Immature natural killer cell (primary cell): ENCODE measurements around the gene RNF166. TPM values are rescaled to one million over a fixed set of nuclear protein-coding genes. Genes with fewer than 3 reads are reported as not detected.
A peak's percentile ranks its signal among the peaks of the same experiment; 100 is the strongest.

Experiments used
- DNase-seq, 3 donors: peaks; one replicate each; pipeline ENCODE4 v3.0.0; 2022; ENCODE audit warnings: mixed read lengths in 1 of 3
- H3K27ac Mint-ChIP-seq, 6 donors: one replicate each; pipeline ENCODE4 v1.8.0; 2020; ENCODE audit warnings: mixed read lengths in 6 of 6, mild to moderate bottlenecking in 5 of 6, inconsistent platforms in 4 of 6, moderate library complexity in 3 of 6
- H3K27me3 Mint-ChIP-seq, 3 donors: one replicate each; pipeline ENCODE4 v1.8.0; 2020 to 2021; ENCODE audit warnings: low read depth in 3 of 3, mild to moderate bottlenecking in 3 of 3, mixed read lengths in 3 of 3, moderate library complexity in 3 of 3, inconsistent platforms in 1 of 3
- H3K36me3 Mint-ChIP-seq, 3 donors: one replicate each; pipeline ENCODE4 v1.8.0; 2020; ENCODE audit warnings: mixed read lengths in 3 of 3, inconsistent platforms in 2 of 3, mild to moderate bottlenecking in 2 of 3
- H3K4me1 Mint-ChIP-seq, 2 donors: one replicate each; pipeline ENCODE4 v1.8.0; 2020; ENCODE audit warnings: inconsistent platforms in 2 of 2, mild to moderate bottlenecking in 2 of 2, mixed read lengths in 2 of 2, moderate library complexity in 1 of 2
- H3K4me3 Mint-ChIP-seq, 5 donors: one replicate each; pipeline ENCODE4 v1.8.0; 2020; ENCODE audit warnings: mild to moderate bottlenecking in 5 of 5, mixed read lengths in 5 of 5, inconsistent platforms in 3 of 5, moderate library complexity in 3 of 5
- H3K9me3 Mint-ChIP-seq, 6 donors: one replicate each; pipeline ENCODE4 v1.8.0; 2020; ENCODE audit warnings: mild to moderate bottlenecking in 6 of 6, mixed read lengths in 6 of 6, inconsistent platforms in 4 of 6, moderate library complexity in 3 of 6
- polyA plus RNA-seq, 3 donors: library from polyadenylated mRNA; unstranded; fragments of 300-500 nt; fragmentation: Illumina TruSeq; gene quantifications; one replicate each; pipeline ENCODE4 v1.2.3, GENCODE V29; 2021

RNF166 gene
- polyA plus RNA-seq, 3 donors from 2014 or later = 129 to 157 (median 141) TPM

- no peak for DNase-seq
- peaks cover 3 to 15% (median 9%) of the 10 kb centered on the region in 3 donors for H3K36me3 Mint-ChIP-seq
- H3K4me3 Mint-ChIP-seq = peak overlapping the region; percentile 95 to 98 (median 96)
- H3K9me3 Mint-ChIP-seq = no peaks in the 10 kb centered on the region
- H3K27ac Mint-ChIP-seq = peak overlapping the region; percentile 92 to 98 (median 98)
- peaks cover 39 to 46% (median 40%) of the 10 kb centered on the region in 3 donors for H3K27me3 Mint-ChIP-seq
- peaks cover 45 to 57% of the 10 kb centered on the region in 2 donors for H3K4me1 Mint-ChIP-seq
Observed at GRCh38 chr16:88649195-88649923, 56.8 kb downstream of the RNF166 start.

GRCh38 chr16:88647178-88648070, 58.8 kb downstream of the RNF166 start:
- peaks cover 36 to 45% of the 10 kb centered on the region in 2 donors for H3K4me1 Mint-ChIP-seq
- H3K27me3 Mint-ChIP-seq = peaks cover 28 to 36% (median 30%) of the 10 kb centered on the region in 3 donors
- H3K4me3 Mint-ChIP-seq = peak overlapping the region in 1 of 5 donors; percentile 24
- peak overlapping the region in 4 of 6 donors; percentile 19 to 77 (median 51) for H3K27ac Mint-ChIP-seq
- H3K9me3 Mint-ChIP-seq = no peaks in the 10 kb centered on the region
- no peak for DNase-seq
- peaks cover 8 to 16% (median 8%) of the 10 kb centered on the region in 3 donors for H3K36me3 Mint-ChIP-seq

Other genes starting within 250 kb of the RNF166 start
- gene ZC3H18, start 136.0 kb downstream of the RNF166 start, polyA plus RNA-seq = 10 to 100 TPM in 1 of 3 donors, 1 to 10 TPM in 2; 1.0 to 29.0 (median 8.7) TPM
- under 1 TPM in 2 of 3 donors, not detected in 1; 0.64 to 0.80 TPM for gene IL17C, start 67.8 kb downstream of the RNF166 start, polyA plus RNA-seq
- gene CYBA, start 55.4 kb downstream of the RNF166 start, polyA plus RNA-seq = 1,000 to 10,000 TPM; 2,079 to 2,787 (median 2,690) TPM
- 10 to 100 TPM; 79.4 to 96.6 (median 87.6) TPM for gene MVD, start 43.3 kb downstream of the RNF166 start, polyA plus RNA-seq
- 10 to 100 TPM in 2 of 3 donors, 1 to 10 TPM in 1; 9.0 to 12.4 (median 11.7) TPM for gene SNAI3, start 19.9 kb downstream of the RNF166 start, polyA plus RNA-seq
- 10 to 100 TPM; 21.4 to 23.0 (median 22.0) TPM for gene CTU2, start 95 bp upstream of the RNF166 start, polyA plus RNA-seq
- gene PIEZO1, start 78.8 kb upstream of the RNF166 start, polyA plus RNA-seq = 10 to 100 TPM in 2 of 3 donors, 1 to 10 TPM in 1; 5.2 to 41.2 (median 13.1) TPM
- gene CDT1, start 97.4 kb upstream of the RNF166 start, polyA plus RNA-seq = 1 to 10 TPM in 2 of 3 donors, not detected in 1; 1.3 to 3.1 TPM
- 100 to 1,000 TPM; 432 to 476 (median 450) TPM for gene APRT, start 105.5 kb upstream of the RNF166 start, polyA plus RNA-seq
- gene GALNS, start 150.5 kb upstream of the RNF166 start, polyA plus RNA-seq = 10 to 100 TPM; 10.4 to 15.4 (median 10.9) TPM
- gene TRAPPC2L, start 150.7 kb upstream of the RNF166 start, polyA plus RNA-seq = 100 to 1,000 TPM; 101 to 138 (median 113) TPM
- gene PABPN1L, start 160.3 kb upstream of the RNF166 start, polyA plus RNA-seq = not detected